ENCODE measurements around the gene NIPAL3. TPM values are rescaled to one million over a fixed set of nuclear protein-coding genes. Genes with fewer than 3 reads are reported as not detected.

NIPAL3 gene
- total RNA-seq, 1 experiment from 2014 or later = 7.7 TPM

DNA sequence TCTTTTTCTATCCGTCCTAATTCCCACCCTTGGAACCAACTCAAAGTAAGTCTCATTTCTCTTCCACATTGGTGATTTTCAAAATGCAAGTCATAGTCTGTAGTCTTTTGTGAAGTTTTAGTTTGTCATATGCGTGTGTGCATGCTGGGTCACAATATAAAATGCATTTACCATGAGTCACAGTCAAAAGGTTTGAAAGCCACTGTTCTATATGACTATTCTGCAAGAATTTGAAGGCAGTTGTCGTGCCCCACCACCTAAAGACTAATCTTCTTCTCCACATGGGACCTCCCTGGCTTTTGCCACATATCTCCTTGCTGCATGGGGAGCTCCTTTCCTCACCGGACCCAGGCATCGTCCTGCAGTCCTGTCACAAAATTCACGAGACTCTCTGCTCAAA, 3.6 kb upstream of the NIPAL3 start:
- DNase-seq = no peak
- H3K4me2 ChIP-seq (ENCODE audit: insufficient read depth, insufficient read length, low read length) = no peak overlapping the region
- peaks cover 3% of the 10 kb centered on the region for H3K27me3 Mint-ChIP-seq (ENCODE audit: low read depth)
- no peak overlapping the region for H4K8ac ChIP-seq (replicated peaks; ENCODE audit: insufficient read length, low read depth, low read length)
- H3T11ph ChIP-seq (ENCODE audit: low read length) = no peak overlapping the region
- no peak overlapping the region for H3K9ac ChIP-seq (ENCODE audit: extremely low read depth, insufficient read length, low read length)
- H2BK12ac ChIP-seq (ENCODE audit: insufficient read length, low read depth, low read length) = no peak overlapping the region
- H3K9me3 ChIP-seq (ENCODE audit: control insufficient read depth, low read depth, low read length) = no peaks in the 10 kb centered on the region
- no peak overlapping the region for H3K14ac ChIP-seq (ENCODE audit: insufficient read depth, low read length)
- no peak overlapping the region for H3K56ac ChIP-seq (ENCODE audit: insufficient read length, low read depth, low read length)
- no peaks in the 10 kb centered on the region for H4K20me1 ChIP-seq (ENCODE audit: control insufficient read depth, insufficient read depth, insufficient read length)
- no peak overlapping the region for H2AFZ ChIP-seq (ENCODE audit: low read length)
- H4K5ac ChIP-seq (ENCODE audit: insufficient read length, low read depth, low read length) = no peak overlapping the region
- H3K9me3 Mint-ChIP-seq = no peaks in the 10 kb centered on the region; a peak in 1 of 5 replicates
- TF ChIP-seq, protein P1, sequence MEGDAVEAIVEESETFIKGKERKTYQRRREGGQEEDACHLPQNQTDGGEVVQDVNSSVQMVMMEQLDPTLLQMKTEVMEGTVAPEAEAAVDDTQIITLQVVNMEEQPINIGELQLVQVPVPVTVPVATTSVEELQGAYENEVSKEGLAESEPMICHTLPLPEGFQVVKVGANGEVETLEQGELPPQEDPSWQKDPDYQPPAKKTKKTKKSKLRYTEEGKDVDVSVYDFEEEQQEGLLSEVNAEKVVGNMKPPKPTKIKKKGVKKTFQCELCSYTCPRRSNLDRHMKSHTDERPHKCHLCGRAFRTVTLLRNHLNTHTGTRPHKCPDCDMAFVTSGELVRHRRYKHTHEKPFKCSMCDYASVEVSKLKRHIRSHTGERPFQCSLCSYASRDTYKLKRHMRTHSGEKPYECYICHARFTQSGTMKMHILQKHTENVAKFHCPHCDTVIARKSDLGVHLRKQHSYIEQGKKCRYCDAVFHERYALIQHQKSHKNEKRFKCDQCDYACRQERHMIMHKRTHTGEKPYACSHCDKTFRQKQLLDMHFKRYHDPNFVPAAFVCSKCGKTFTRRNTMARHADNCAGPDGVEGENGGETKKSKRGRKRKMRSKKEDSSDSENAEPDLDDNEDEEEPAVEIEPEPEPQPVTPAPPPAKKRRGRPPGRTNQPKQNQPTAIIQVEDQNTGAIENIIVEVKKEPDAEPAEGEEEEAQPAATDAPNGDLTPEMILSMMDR (conservative IDR thresholded peaks at IDR 0.05) = no peak
- no peaks in the 10 kb centered on the region for H3K79me2 ChIP-seq (ENCODE audit: insufficient read depth, low read length)
- WGBS (ENCODE audit: extremely low coverage, insufficient read length, low lambda C conversion rate) = no CpG with 5 or more reads among the region's 6 CpGs
- no peak overlapping the region for H2BK20ac ChIP-seq (ENCODE audit: low read depth, low read length, poor library complexity, severe bottlenecking)
- no peak overlapping the region for H3K27ac ChIP-seq (ENCODE audit: insufficient read length, low read depth, low read length)
- H3K23me2 ChIP-seq (ENCODE audit: insufficient read length, low read depth, low read length, poor library complexity, severe bottlenecking) = peaks cover 12% of the 10 kb centered on the region
- no peaks in the 10 kb centered on the region for H3K27me3 ChIP-seq (ENCODE audit: insufficient read depth, low read length)
- no peaks in the 10 kb centered on the region for H3K79me1 ChIP-seq (ENCODE audit: insufficient read depth, low read depth, low read length, poor library complexity, severe bottlenecking)
- H3K23ac ChIP-seq (ENCODE audit: insufficient read length, low read depth, low read length) = no peak overlapping the region
- H3K18ac ChIP-seq (ENCODE audit: insufficient read length, low read depth, low read length) = no peak overlapping the region
- H3K4me1 ChIP-seq (ENCODE audit: insufficient read depth, low read length) = no peaks in the 10 kb centered on the region
- no peak overlapping the region; a peak in 1 of 5 replicates for H3K4me3 Mint-ChIP-seq
- no peak overlapping the region for H2BK120ac ChIP-seq (ENCODE audit: low read depth, low read length, poor library complexity, severe bottlenecking)
- no peak overlapping the region for H2BK15ac ChIP-seq (ENCODE audit: low read depth, low read length)
- H3K4ac ChIP-seq (ENCODE audit: low read depth, low read length) = no peak overlapping the region
- H2AK5ac ChIP-seq (ENCODE audit: insufficient read length, low read length) = no peak overlapping the region
- no peak overlapping the region for H4K91ac ChIP-seq (ENCODE audit: insufficient read length, low read depth, low read length)
- no peak overlapping the region for H2BK5ac ChIP-seq (ENCODE audit: insufficient read length, low read length)
- H3K4me1 Mint-ChIP-seq = peaks cover 19 to 27% of the 10 kb centered on the region in 2 experiments
- H3K27ac Mint-ChIP-seq = no peak overlapping the region
- 0 out of 7 replicates have a peak, but pooled peaks cover 0 to 5% (median 0%) of the 10 kb centered on the region in 3 experiments for H3K36me3 Mint-ChIP-seq (ENCODE audit: insufficient read depth in 1 of 3, low read depth in 3 of 3)

Data from H9 (cell line).